Stimulated activated CD8-positive, alpha-beta memory T cell treated with anti-CD3 and anti-CD28 coated beads, Interleukin-2, amount 100 ng/mL, for 48 hours (primary cell): ENCODE data around the gene RNF123.

ENCODE experiments used
- DNase-seq, 2 donors: peaks; one replicate each; pipeline ENCODE4 v3.0.0-alpha.2; 2020; ENCODE audit warnings: low read depth in 2 of 2

Gene RNF123

GRCh38 chr3:49658711-49659110 lies 30.6 kb upstream of the RNF123 start:
- DNase-seq = no peak

GRCh38 chr3:49659756-49660155 lies 29.6 kb upstream of the RNF123 start:
- DNase-seq = no peak

- DNase-seq = no peak
Measured at GRCh38 chr3:49661281-49661680, 28.1 kb upstream of the RNF123 start.

- no peak for DNase-seq
Measured at GRCh38 chr3:49662021-49662420, 27.3 kb upstream of the RNF123 start.

- no peak for DNase-seq
Measured at GRCh38 chr3:49662720-49663413, 26.5 kb upstream of the RNF123 start.

- DNase-seq = no peak
Measured at GRCh38 chr3:49663831-49664230, 25.5 kb upstream of the RNF123 start.

- DNase-seq = no peak
Measured at GRCh38 chr3:49664300-49664699, 25.1 kb upstream of the RNF123 start.

GRCh38 chr3:49665822-49666519 lies 23.4 kb upstream of the RNF123 start:
- DNase-seq = no peak

- DNase-seq = no peak
Measured at GRCh38 chr3:49666592-49666991, 22.8 kb upstream of the RNF123 start.

- DNase-seq = no peak
Measured at GRCh38 chr3:49667701-49668413, 21.5 kb upstream of the RNF123 start.

GRCh38 chr3:49668414-49668797 lies 21.0 kb upstream of the RNF123 start:
- DNase-seq = no peak

GRCh38 chr3:49668861-49669260 lies 20.5 kb upstream of the RNF123 start:
- no peak for DNase-seq

GRCh38 chr3:49669352-49669751 lies 20.0 kb upstream of the RNF123 start:
- DNase-seq = no peak

GRCh38 chr3:49670940-49671290 lies 18.4 kb upstream of the RNF123 start:
- no peak for DNase-seq

GRCh38 chr3:49671291-49672288 lies 17.8 kb upstream of the RNF123 start:
- peak; percentile 51 to 69 for DNase-seq

- peak in 1 of 2 donors; percentile 15 for DNase-seq
Measured at GRCh38 chr3:49673121-49673714, 16.1 kb upstream of the RNF123 start.

- peak; percentile 98 to 99 for DNase-seq
Measured at GRCh38 chr3:49673715-49674496, 15.5 kb upstream of the RNF123 start, which contains the start of gene APEH. APEH (plus strand) TSS chr3:49674351; CDS start chr3:49674402, 51 bp downstream.

- peak; percentile 18 to 26 for DNase-seq
Measured at GRCh38 chr3:49674497-49674983, 14.8 kb upstream of the RNF123 start.

- DNase-seq = no peak
Measured at GRCh38 chr3:49675912-49676311, 13.4 kb upstream of the RNF123 start.
